ENCODE results near the gene GPC3. TPM values are rescaled to one million over a fixed set of nuclear protein-coding genes. Genes with fewer than 3 reads are reported as not detected.

The GPC3 gene
- polyA plus RNA-seq, 1 of the 3 experiments (the other 2 are of a cell fraction) = 1.4 TPM

DNA sequence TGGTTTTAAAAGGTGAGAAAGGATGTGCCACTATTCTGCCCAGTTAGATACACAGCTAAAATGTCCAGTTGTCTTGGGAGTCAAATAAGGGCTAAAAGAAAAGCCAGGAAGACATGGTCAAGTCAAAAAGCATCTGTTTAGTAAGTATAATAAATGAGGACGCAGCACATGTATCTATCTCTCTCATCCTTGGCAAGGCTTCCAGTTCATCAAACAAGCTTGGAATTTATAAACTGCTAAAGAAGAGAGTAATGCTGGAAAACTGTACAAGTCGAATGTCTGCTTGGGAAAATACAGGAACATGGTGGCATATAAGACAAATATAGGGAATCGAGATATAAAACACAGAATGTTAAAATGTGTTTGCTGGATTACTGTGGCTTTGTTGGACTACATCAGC is 106.7 kb downstream of the GPC3 start:
- no peak overlapping the region for H2AFZ ChIP-seq (ENCODE audit: low read depth)
- H3K36me3 ChIP-seq (replicated peaks in 1 of 2; ENCODE audit: control insufficient read depth in 1 of 2, insufficient read depth in 2 of 2, low read length in 1 of 2) = no peaks in the 10 kb centered on the region
- H3K4me3 ChIP-seq (ENCODE audit: low read depth in 2 of 2, low read length in 1 of 2) = no peak overlapping the region
- 0 out of 2 replicates have a peak, but pooled peaks cover 6% of the 10 kb centered on the region for H3K27me3 ChIP-seq (ENCODE audit: insufficient read depth)
- no peak overlapping the region for H3K4me2 ChIP-seq
- ChIA-PET POLR2A (no interaction called here), CTCF (interaction anchor here (1.7 kb wide), 1 partner anchor 13 kb away, joined by 5 read pairs; no protein-coding TSS in a partner anchor)
- no peaks in the 10 kb centered on the region for H4K20me1 ChIP-seq (ENCODE audit: insufficient read depth)
- H3F3A ChIP-seq (replicated peaks; ENCODE audit: insufficient read depth) = no peaks in the 10 kb centered on the region
- no peak overlapping the region for H3K9ac ChIP-seq
- no peaks in the 10 kb centered on the region for H3K9me3 ChIP-seq
- H3K79me2 ChIP-seq (ENCODE audit: insufficient read depth) = no peaks in the 10 kb centered on the region
- no peak overlapping the region for H3K27ac ChIP-seq (ENCODE audit: low read depth in 2 of 2, low read length in 1 of 2)
- DNase-seq = no peak
- 13% methylated on average over 3 of the region's 3 CpGs for WGBS (ENCODE audit: low lambda C conversion rate)
- H3K4me1 ChIP-seq (ENCODE audit: control insufficient read depth in 1 of 2, insufficient read depth in 2 of 2, low read depth in 1 of 2, low read length in 1 of 2) = no peaks in the 10 kb centered on the region
- TF ChIP-seq CHD2 (IDR thresholded peaks at IDR 0.05; ENCODE audit: low read length, partially characterized antibody) (no peak), POLR2AphosphoS5 (IDR thresholded peaks at IDR 0.05; ENCODE audit: low read depth, low read length) (no peak)
- H3K9me2 ChIP-seq = no peaks in the 10 kb centered on the region

DNA sequence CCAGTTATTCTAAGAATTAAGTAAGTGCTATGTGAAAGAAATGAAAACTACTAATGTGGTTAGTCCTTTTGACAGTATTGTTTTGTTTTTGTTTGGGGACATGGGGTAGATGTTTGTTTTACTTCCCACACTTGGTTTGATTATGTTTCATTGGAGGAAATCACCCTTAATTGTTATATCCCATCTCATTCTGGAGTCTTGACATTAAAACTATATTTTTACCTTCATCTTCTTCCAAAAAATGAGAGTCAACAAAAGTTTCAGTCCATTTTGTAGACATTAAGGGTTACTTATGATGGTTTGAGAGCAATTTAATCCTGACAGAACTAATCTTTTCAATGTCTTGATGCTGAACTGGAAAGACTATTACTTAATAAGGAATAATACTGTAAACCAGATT is 108.7 kb downstream of the GPC3 start:
- H4K20me1 ChIP-seq (ENCODE audit: insufficient read depth) = no peaks in the 10 kb centered on the region
- H3K4me2 ChIP-seq = no peak overlapping the region
- no peak overlapping the region for H2AFZ ChIP-seq (ENCODE audit: low read depth)
- no peaks in the 10 kb centered on the region for H3F3A ChIP-seq (replicated peaks; ENCODE audit: insufficient read depth)
- no peaks in the 10 kb centered on the region for H3K9me2 ChIP-seq
- ChIA-PET CTCF (no interaction called here), POLR2A (no interaction called here)
- DNase-seq = no peak
- no peak overlapping the region for H3K9ac ChIP-seq
- TF ChIP-seq NRF1 (IDR thresholded peaks at IDR 0.05; ENCODE audit: low read depth, low read length) (no peak), USF1 (IDR thresholded peaks at IDR 0.05; ENCODE audit: borderline replicate concordance, low read depth) (no peak), RFX5 (IDR thresholded peaks at IDR 0.05; ENCODE audit: low read length) (no peak), TCF12 (IDR thresholded peaks at IDR 0.05) (no peak), TAF1 (IDR thresholded peaks at IDR 0.05; ENCODE audit: borderline replicate concordance, low read depth, low read length) (no peak), PBX3 (IDR thresholded peaks at IDR 0.05) (no peak), JUND (IDR thresholded peaks at IDR 0.05) (no peak), CHD2 (IDR thresholded peaks at IDR 0.05; ENCODE audit: low read length, partially characterized antibody) (no peak), RCOR1 (IDR thresholded peaks at IDR 0.05; ENCODE audit: low read length) (no peak), GABPA (IDR thresholded peaks at IDR 0.05; ENCODE audit: low read depth) (no peak)
- H3K36me3 ChIP-seq (replicated peaks in 1 of 2; ENCODE audit: control insufficient read depth in 1 of 2, insufficient read depth in 2 of 2, low read length in 1 of 2) = no peaks in the 10 kb centered on the region
- H3K27ac ChIP-seq (ENCODE audit: low read depth in 2 of 2, low read length in 1 of 2) = no peak overlapping the region
- no peak overlapping the region for H3K4me3 ChIP-seq (ENCODE audit: low read depth in 2 of 2, low read length in 1 of 2)
- no peaks in the 10 kb centered on the region for H3K9me3 ChIP-seq
- H3K4me1 ChIP-seq (ENCODE audit: control insufficient read depth in 1 of 2, insufficient read depth in 2 of 2, low read depth in 1 of 2, low read length in 1 of 2) = no peaks in the 10 kb centered on the region
- H3K27me3 ChIP-seq (ENCODE audit: insufficient read depth) = 0 out of 2 replicates have a peak, but pooled peaks cover under 1% of the 10 kb centered on the region
- no peaks in the 10 kb centered on the region for H3K79me2 ChIP-seq (ENCODE audit: insufficient read depth)

DNA sequence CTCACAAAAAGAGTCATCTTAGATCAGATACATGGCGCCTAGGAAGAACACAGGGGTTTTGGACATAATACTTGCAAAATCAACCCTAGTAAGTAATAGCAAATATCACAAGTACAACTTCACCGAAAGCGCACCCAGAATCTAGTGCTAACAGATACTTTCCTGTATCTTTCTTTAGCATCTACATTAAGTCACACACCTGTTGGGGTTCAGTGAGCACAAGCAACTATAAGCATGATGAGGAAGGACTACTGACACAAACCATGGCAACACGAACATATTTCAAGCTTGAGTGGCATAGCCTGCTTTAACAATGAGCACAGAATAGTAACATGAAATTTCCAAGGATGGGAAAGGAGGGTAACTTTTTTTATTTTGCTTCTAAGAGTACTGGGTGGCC is 116.1 kb downstream of the GPC3 start:
- CTCF ChIA-PET = interaction anchor here (1.7 kb wide), 1 partner anchor 77 kb away, joined by 4 read pairs; no protein-coding TSS in a partner anchor
- H3K27ac ChIP-seq (ENCODE audit: low read depth in 2 of 2, low read length in 1 of 2) = no peak overlapping the region
- H4K20me1 ChIP-seq (ENCODE audit: insufficient read depth) = no peaks in the 10 kb centered on the region
- no peak overlapping the region for H3K4me3 ChIP-seq (ENCODE audit: low read depth in 2 of 2, low read length in 1 of 2)
- H3K27me3 ChIP-seq (ENCODE audit: insufficient read depth) = no peaks in the 10 kb centered on the region
- no peak overlapping the region for H3K9ac ChIP-seq
- DNase-seq = no peak
- no peaks in the 10 kb centered on the region for H3K9me3 ChIP-seq
- H2AFZ ChIP-seq (ENCODE audit: low read depth) = no peak overlapping the region
- H3K36me3 ChIP-seq (replicated peaks in 1 of 2; ENCODE audit: control insufficient read depth in 1 of 2, insufficient read depth in 2 of 2, low read length in 1 of 2) = no peaks in the 10 kb centered on the region
- H3K4me1 ChIP-seq (ENCODE audit: control insufficient read depth in 1 of 2, insufficient read depth in 2 of 2, low read depth in 1 of 2, low read length in 1 of 2) = no peaks in the 10 kb centered on the region
- no peaks in the 10 kb centered on the region for H3K9me2 ChIP-seq
- POLR2A ChIA-PET = no interaction called here
- H3F3A ChIP-seq (replicated peaks; ENCODE audit: insufficient read depth) = no peaks in the 10 kb centered on the region
- H3K79me2 ChIP-seq (ENCODE audit: insufficient read depth) = no peaks in the 10 kb centered on the region
- WGBS (ENCODE audit: low lambda C conversion rate) = 25% methylated on average over 4 of the region's 4 CpGs
- H3K4me2 ChIP-seq = no peak overlapping the region
- no peak for TF ChIP-seq SMC3 (IDR thresholded peaks at IDR 0.05; ENCODE audit: low read depth, low read length)
- no peak for TF ChIP-seq REST (IDR thresholded peaks at IDR 0.05; ENCODE audit: low read depth, low read length)
- no peak for TF ChIP-seq MXI1 (IDR thresholded peaks at IDR 0.05; ENCODE audit: low read depth, low read length)
- no peak for TF ChIP-seq EP300 (IDR thresholded peaks at IDR 0.05; ENCODE audit: borderline replicate concordance in 1 of 2, low read depth in 1 of 2, low read length in 1 of 2)
- TF ChIP-seq GATA2 (CRISPR knock-in tag; IDR thresholded peaks at IDR 0.05) = no peak
- TF ChIP-seq ELF1 (IDR thresholded peaks at IDR 0.05) = no peak
- TF ChIP-seq YY1 (IDR thresholded peaks at IDR 0.05; ENCODE audit: low read depth) = no peak
- TF ChIP-seq TEAD4 (IDR thresholded peaks at IDR 0.05; ENCODE audit: borderline replicate concordance, insufficient read depth) = no peak
- no peak for TF ChIP-seq POLR2AphosphoS5 (IDR thresholded peaks at IDR 0.05; ENCODE audit: low read depth, low read length)

All from SK-N-SH (cell line).